HG03378 (cell line): ENCODE data around the gene KCNG2.

Experiments used
- ATAC-seq: cut with Tn5 transposase; IDR thresholded peaks from one replicate; pipeline ENCODE4 v1.9.1; 2021; ENCODE audit warnings: mild to moderate bottlenecking, moderate library complexity; ENCODE audit not compliant: unreplicated experiment

Gene KCNG2

GRCh38 chr18:79768745-79769144 lies 29.0 kb upstream of the KCNG2 start:
- ATAC-seq, result no peak

GRCh38 chr18:79769698-79770500 lies 27.8 kb upstream of the KCNG2 start:
- ATAC-seq, result no peak

GRCh38 chr18:79770501-79770815 lies 27.3 kb upstream of the KCNG2 start:
- no peak for ATAC-seq

- no peak for ATAC-seq
These were observed 26.9 kb upstream of the KCNG2 start for GRCh38 chr18:79770826-79771225.

- no peak for ATAC-seq
These were observed 26.2 kb upstream of the KCNG2 start for GRCh38 chr18:79771446-79772107.

GRCh38 chr18:79772108-79772864 lies 25.5 kb upstream of the KCNG2 start:
- no peak for ATAC-seq

- ATAC-seq, result no peak
These were observed 24.7 kb upstream of the KCNG2 start for GRCh38 chr18:79772865-79773696.

- no peak for ATAC-seq
These were observed 23.6 kb upstream of the KCNG2 start for GRCh38 chr18:79774111-79774510.

- ATAC-seq, result no peak
These were observed 22.1 kb upstream of the KCNG2 start for GRCh38 chr18:79775441-79776221.

GRCh38 chr18:79776674-79777073 lies 21.1 kb upstream of the KCNG2 start:
- ATAC-seq, result no peak

GRCh38 chr18:79778291-79778791 lies 19.4 kb upstream of the KCNG2 start:
- no peak for ATAC-seq

GRCh38 chr18:79779021-79779699 lies 18.6 kb upstream of the KCNG2 start:
- no peak for ATAC-seq

- ATAC-seq, result no peak
These were observed 18.0 kb upstream of the KCNG2 start for GRCh38 chr18:79779700-79780190.

GRCh38 chr18:79780547-79780946 lies 17.2 kb upstream of the KCNG2 start:
- ATAC-seq, result no peak

GRCh38 chr18:79781331-79781941 lies 16.3 kb upstream of the KCNG2 start:
- ATAC-seq, result no peak

GRCh38 chr18:79782566-79783308 lies 15.0 kb upstream of the KCNG2 start:
- ATAC-seq, result no peak

GRCh38 chr18:79784071-79784913 lies 13.4 kb upstream of the KCNG2 start:
- no peak for ATAC-seq
